Stimulated activated CD8-positive, alpha-beta memory T cell treated with anti-CD3 and anti-CD28 coated beads, Interleukin-15, amount 100 ng/mL, for 1 hour (primary cell): ENCODE measurements around the gene CMAS.
"Not testable (repeated sequence)": the region's sequence is repeated elsewhere in the genome, so short reads cannot be mapped to it uniquely, and the experiment has no call there.

Experiments
- DNase-seq: peaks from one replicate; pipeline ENCODE4 v3.0.0-alpha.2; 2020; ENCODE audit warnings: low read depth

CMAS gene

GRCh38 chr12:22047494-22047893 is 1.5 kb downstream of the CMAS start:
- no peak for DNase-seq

GRCh38 chr12:22048351-22049041 is 2.5 kb downstream of the CMAS start:
- no peak for DNase-seq

- no peak for DNase-seq
Measured at GRCh38 chr12:22050078-22050477, 4.1 kb downstream of the CMAS start.

GRCh38 chr12:22051114-22051698 is 5.2 kb downstream of the CMAS start:
- DNase-seq, result no peak

- not testable (repeated sequence) for DNase-seq
Measured at GRCh38 chr12:22052994-22053393, 7.0 kb downstream of the CMAS start.

- DNase-seq, result no peak
Measured at GRCh38 chr12:22054155-22054554, 8.1 kb downstream of the CMAS start.

GRCh38 chr12:22056607-22057006 is 10.6 kb downstream of the CMAS start:
- no peak for DNase-seq

GRCh38 chr12:22059976-22060647 is 14.1 kb downstream of the CMAS start:
- DNase-seq, result no peak

- DNase-seq, result no peak
Measured at GRCh38 chr12:22064968-22065367, 18.9 kb downstream of the CMAS start.

GRCh38 chr12:22066310-22066709 is 20.3 kb downstream of the CMAS start:
- no peak for DNase-seq

- no peak for DNase-seq
Measured at GRCh38 chr12:22069851-22070250, 23.8 kb downstream of the CMAS start.

- DNase-seq, result no peak
Measured at GRCh38 chr12:22082190-22082701, 36.2 kb downstream of the CMAS start.

GRCh38 chr12:22083167-22083566 is 37.1 kb downstream of the CMAS start:
- no peak for DNase-seq

GRCh38 chr12:22084852-22085251 is 38.8 kb downstream of the CMAS start:
- DNase-seq, result no peak

GRCh38 chr12:22088886-22089285 is 42.9 kb downstream of the CMAS start:
- DNase-seq, result no peak

- DNase-seq, result no peak
Measured at GRCh38 chr12:22089486-22089885, 43.5 kb downstream of the CMAS start.

GRCh38 chr12:22099062-22099461 is 53.0 kb downstream of the CMAS start:
- DNase-seq, result not testable (repeated sequence)

GRCh38 chr12:22100958-22101748 is 55.1 kb downstream of the CMAS start:
- no peak for DNase-seq

GRCh38 chr12:22101749-22102243 is 55.8 kb downstream of the CMAS start:
- DNase-seq, result no peak

- no peak for DNase-seq
Measured at GRCh38 chr12:22103418-22103817, 57.4 kb downstream of the CMAS start.

- no peak for DNase-seq
Measured at GRCh38 chr12:22105542-22105941, 59.5 kb downstream of the CMAS start.

GRCh38 chr12:22110176-22110575 is 64.2 kb downstream of the CMAS start:
- no peak for DNase-seq
